DND-41 (cell line): ENCODE measurements around the gene CTNNA3.

Source experiments
- CTCF ChIP-seq: IDR thresholded peaks from 2 replicates; pipeline ENCODE4 v1.5.1; 2012; ENCODE audit warnings: borderline replicate concordance, low read length, moderate library complexity, mild to moderate bottlenecking; ENCODE audit not compliant: poor library complexity, severe bottlenecking; ENCODE audit errors: extremely low read depth
- EZH2 ChIP-seq: IDR thresholded peaks from 3 replicates; pipeline ENCODE4 v1.6.1; 2012; ENCODE audit warnings: borderline replicate concordance, low read depth, mild to moderate bottlenecking, moderate library complexity, low read length, inconsistent platforms; ENCODE audit not compliant: severe bottlenecking

- no peak for TF ChIP-seq CTCF
- no peak for TF ChIP-seq EZH2
Measured at GRCh38 chr10:66564287-66564686, 1131.7 kb downstream of the CTNNA3 start.
